Sigmoid colon (tissue), 4 donors: ENCODE data around the gene IGSF10.

Source experiments
- CTCF ChIP-seq, 4 experiments: fragments of 450-650 bp in 3 of 4; fragments of 200-600 bp in 1 of 4; IDR thresholded peaks; one replicate each; pipeline ENCODE4 v1.5.1; 2016 to 2019; ENCODE audit warnings: antibody characterized with exemption in 4 of 4, mild to moderate bottlenecking in 3 of 4, moderate library complexity in 2 of 4
- POLR2AphosphoS5 ChIP-seq, 4 donors: sonication (generic); formaldehyde crosslinking; IDR thresholded peaks; one replicate each; pipeline ENCODE4 v1.6.1; 2017; ENCODE audit warnings: antibody characterized with exemption in 4 of 4

- no peak for TF ChIP-seq CTCF (IDR thresholded peaks at IDR 0.05)
- no peak for TF ChIP-seq POLR2AphosphoS5 (IDR thresholded peaks at IDR 0.05)
Measured at GRCh38 chr3:151501923-151502632, 41.2 kb upstream of the IGSF10 start.
